HepG2 (cell line): ENCODE results near the gene SP7. TPM values are rescaled to one million over a fixed set of nuclear protein-coding genes. Genes with fewer than 3 reads are reported as not detected.
A peak's percentile ranks its signal among the peaks of the same experiment; 100 is the strongest.

Experiments used
- ARID5B ChIP-seq: IDR thresholded peaks from 2 replicates; pipeline ENCODE4 v1.4.0; 2020; ENCODE audit warnings: mild to moderate bottlenecking, missing genetic modification reagents
- ATF7 ChIP-seq, 2 experiments: fragments of 450-650 bp in 1 of 2; sonication (generic) in 1 of 2; formaldehyde crosslinking in 1 of 2; IDR thresholded peaks; 2 replicates each; pipeline versions ENCODE4 v1.4.0 to v1.6.1; 2016 to 2020; ENCODE audit warnings: antibody characterized with exemption in 1 of 2, mild to moderate bottlenecking in 1 of 2, missing genetic modification reagents in 1 of 2
- BATF2 ChIP-seq: sonication (generic); formaldehyde crosslinking; IDR thresholded peaks from 2 replicates; pipeline ENCODE4 v1.8.0; 2022; ENCODE audit warnings: mild to moderate bottlenecking, missing genetic modification reagents, moderate library complexity
- EED ChIP-seq: sonication (generic); formaldehyde crosslinking; IDR thresholded peaks from 2 replicates; pipeline ENCODE4 v1.5.0; 2020; ENCODE audit warnings: mild to moderate bottlenecking, missing genetic modification reagents
- ELF3 ChIP-seq: IDR thresholded peaks from 2 replicates; pipeline ENCODE4 v1.6.1; 2016; ENCODE audit warnings: missing genetic modification reagents, missing compliant biosample characterization
- FOXJ3 ChIP-seq: sonication (generic); formaldehyde crosslinking; IDR thresholded peaks from 2 replicates; pipeline ENCODE4 v1.4.0; 2020; ENCODE audit warnings: missing genetic modification reagents, mild to moderate bottlenecking, borderline replicate concordance
- HHEX ChIP-seq: IDR thresholded peaks from 2 replicates; pipeline ENCODE4 v1.6.1; 2016; ENCODE audit warnings: control low read depth
- KAT7 ChIP-seq: IDR thresholded peaks from 2 replicates; pipeline ENCODE4 v1.6.1; 2018; ENCODE audit warnings: borderline replicate concordance, missing compliant biosample characterization
- KAT8 ChIP-seq: IDR thresholded peaks from 2 replicates; pipeline ENCODE4 v1.6.1; 2016; ENCODE audit warnings: missing genetic modification reagents, missing compliant biosample characterization
- MAZ ChIP-seq, 2 experiments: sonication (generic) in 1 of 2; formaldehyde crosslinking in 1 of 2; IDR thresholded peaks; 2 replicates each; pipeline versions ENCODE4 v1.5.0 to v1.6.1; 2012 to 2020; ENCODE audit warnings: low read depth in 2 of 2, mild to moderate bottlenecking in 2 of 2, borderline replicate concordance in 1 of 2, improper control_type of control experiment in 1 of 2, low read length in 1 of 2, missing genetic modification reagents in 1 of 2, moderate library complexity in 1 of 2
- MEIS2 ChIP-seq: sonication (generic); formaldehyde crosslinking; IDR thresholded peaks from 2 replicates; pipeline ENCODE4 v1.9.0; 2021; ENCODE audit warnings: mild to moderate bottlenecking, missing genetic modification reagents
- NR0B2 ChIP-seq: sonication (generic); formaldehyde crosslinking; IDR thresholded peaks from 2 replicates; pipeline ENCODE4 v1.4.0; 2020; ENCODE audit warnings: mild to moderate bottlenecking, missing genetic modification reagents
- ONECUT2 ChIP-seq: sonication (generic); formaldehyde crosslinking; IDR thresholded peaks from 2 replicates; pipeline ENCODE4 v1.4.0; 2020; ENCODE audit warnings: missing genetic modification reagents
- POGK ChIP-seq: sonication (generic); formaldehyde crosslinking; conservative IDR thresholded peaks from 2 replicates; pipeline ENCODE4 v1.8.0; 2022; ENCODE audit warnings: mild to moderate bottlenecking, moderate library complexity, missing genetic modification reagents
- ZBTB20 ChIP-seq: sonication (generic); formaldehyde crosslinking; IDR thresholded peaks from 2 replicates; pipeline ENCODE4 v1.8.1; 2023; ENCODE audit warnings: missing genetic modification reagents, low read depth, mild to moderate bottlenecking, borderline replicate concordance
- ZBTB44 ChIP-seq: sonication (generic); formaldehyde crosslinking; IDR thresholded peaks from 2 replicates; pipeline ENCODE4 v1.4.0; 2020; ENCODE audit warnings: missing genetic modification reagents
- ZEB1 ChIP-seq: IDR thresholded peaks from 2 replicates; pipeline ENCODE4 v1.6.1; 2012; ENCODE audit warnings: mild to moderate bottlenecking, low read depth, inconsistent platforms; ENCODE audit not compliant: insufficient replicate concordance
- ZNF496 ChIP-seq: sonication (generic); formaldehyde crosslinking; IDR thresholded peaks from 2 replicates; pipeline ENCODE4 v1.8.1; 2023; ENCODE audit warnings: mild to moderate bottlenecking, moderate library complexity, missing genetic modification reagents; ENCODE audit not compliant: insufficient replicate concordance
- ZNF619 ChIP-seq: sonication (generic); formaldehyde crosslinking; IDR thresholded peaks from 2 replicates; pipeline ENCODE4 v1.4.0; 2020; ENCODE audit warnings: mild to moderate bottlenecking, missing genetic modification reagents
- polyA plus RNA-seq, 8 experiments: library from polyadenylated mRNA; depleted of rRNA in 3 of 8; stranded (reverse) in 7 of 8; unstranded in 1 of 8; fragments of >200 nt; fragmentation: Illumina TruSeq in 4 of 8; extraction: Trizol in 4 of 8; gene quantifications; 2 replicates each; pipeline versions ENCODE4 v1.2.1 to v1.2.3, GENCODE V29; 2011 to 2016; ENCODE audit warnings: low read depth in 4 of 8, missing spikeins in 1 of 8, mixed read lengths in 1 of 8; ENCODE audit not compliant: insufficient read depth in 1 of 8
- total RNA-seq, 5 experiments: library from RNA; depleted of rRNA; stranded (reverse); fragments of >200 nt; fragmentation: Illumina TruSeq; extraction: Trizol; gene quantifications; 2 replicates each; pipeline ENCODE4 v1.2.3, GENCODE V29; 2016; ENCODE audit warnings: low read depth in 1 of 5

SP7 gene
- total and polyA plus RNA-seq, 2 of the 13 experiments (the other 11 are each of a cell fraction or from before 2014, with no cell fraction given) = not detected

GRCh38 chr12:53324779-53325510 is 11.2 kb downstream of the SP7 start (continued):
- TF ChIP-seq FOXJ3 (CRISPR knock-in tag) (peak; percentile 29; the same call in 1 of the 2 replicates), BATF2 (no peak), ZEB1 (peak; percentile 55), ZBTB20 (CRISPR knock-in tag) (0 out of 2 replicates have a peak, but pooled peaks have one; percentile 46), ELF3 (CRISPR knock-in tag) (no peak; the same call in 1 of the 2 replicates), KAT8 (peak; percentile 63), KAT7 (CRISPR knock-in tag) (peak; percentile 86; the same call in 1 of the 2 replicates), ZNF496 (no peak), ONECUT2 (CRISPR knock-in tag) (no peak), NR0B2 (CRISPR knock-in tag) (peak; percentile 66; the same call in 1 of the 2 replicates), MEIS2 (CRISPR knock-in tag) (peak; percentile 37; the same call in 1 of the 2 replicates), MAZ (IDR thresholded peaks at IDR 0.05; ENCODE audit: borderline replicate concordance, low read depth, low read length) (peak; percentile 71; the same call in 1 of the 2 replicates), MAZ (CRISPR knock-in tag; IDR thresholded peaks at IDR 0.05; ENCODE audit: low read depth) (peak; percentile 94), ARID5B (no peak; the same call in 1 of the 2 replicates), POGK (CRISPR knock-in tag) (peak; percentile 62), ATF7 (IDR thresholded peaks at IDR 0.05) (no peak), ATF7 (CRISPR knock-in tag; IDR thresholded peaks at IDR 0.05) (no peak), EED (peak; percentile 76; the same call in 1 of the 2 replicates), HHEX (CRISPR knock-in tag) (no peak), ZNF619 (CRISPR knock-in tag) (peak; percentile 88), ZBTB44 (CRISPR knock-in tag) (no peak)
